Keratinocyte (primary cell): Measurements from ENCODE around the gene MBP. TPM values are rescaled to one million over a fixed set of nuclear protein-coding genes. Genes with fewer than 3 reads are reported as not detected.

Experiments
- DNase-seq: peaks from one replicate; pipeline ENCODE4 v3.0.0-alpha.2; 2011; ENCODE audit warnings: low read depth, missing footprints, low spot score
- FAIRE-seq: peaks from 2 replicates; lab custom pipeline; 2011; peaks lifted over from hg19 to GRCh38; lab: Jason Lieb, UNC
- H2AFZ ChIP-seq: 2 replicates; pipeline ENCODE4 v1.6.0; 2012; ENCODE audit warnings: low read length, control low read depth, inconsistent platforms; ENCODE audit not compliant: control insufficient read depth
- H3K27ac ChIP-seq: 2 replicates; pipeline ENCODE4 v1.5.1; 2011; ENCODE audit warnings: low read length; ENCODE audit not compliant: control insufficient read depth, insufficient read depth
- H3K27me3 ChIP-seq: 3 replicates; pipeline ENCODE4 v1.6.0; 2011; ENCODE audit warnings: low read length; ENCODE audit not compliant: control insufficient read depth, insufficient read depth; ENCODE audit errors: extremely low read depth
- H3K36me3 ChIP-seq, 2 experiments: 2 replicates in 1 of 2; 3 replicates in 1 of 2; pipeline ENCODE4 v1.5.1; 2011; ENCODE audit warnings: low read length in 2 of 2, mild to moderate bottlenecking in 1 of 2; ENCODE audit not compliant: control insufficient read depth in 2 of 2, insufficient read depth in 2 of 2; ENCODE audit errors: extremely low read depth in 1 of 2
- H3K4me1 ChIP-seq: 3 replicates; pipeline ENCODE4 v1.5.1; 2011; ENCODE audit warnings: low read length; ENCODE audit not compliant: control insufficient read depth, insufficient read depth; ENCODE audit errors: extremely low read depth
- H3K4me2 ChIP-seq: 3 replicates; pipeline ENCODE4 v1.6.0; 2011; ENCODE audit warnings: low read depth, low read length; ENCODE audit not compliant: control insufficient read depth, insufficient read depth; ENCODE audit errors: extremely low read depth
- H3K4me3 ChIP-seq, 3 experiments: fragments of 200-600 bp in 1 of 3; sonication (generic) in 1 of 3; 2 replicates in 2 of 3; 3 replicates in 1 of 3; pipeline ENCODE4 v1.5.1; 2011 to 2016; ENCODE audit warnings: low read length in 3 of 3, mild to moderate bottlenecking in 3 of 3, control low read depth in 2 of 3, inconsistent platforms in 1 of 3, low read depth in 1 of 3, mixed read lengths in 1 of 3, mixed run types in 1 of 3, moderate library complexity in 1 of 3; ENCODE audit not compliant: control insufficient read depth in 2 of 3, insufficient read depth in 2 of 3; ENCODE audit errors: extremely low read depth in 1 of 3
- H3K79me2 ChIP-seq: 2 replicates; pipeline ENCODE4 v1.6.0; 2012; ENCODE audit warnings: low read length; ENCODE audit not compliant: control insufficient read depth, insufficient read depth
- H3K9ac ChIP-seq: 3 replicates; pipeline ENCODE4 v1.6.0; 2011; ENCODE audit warnings: low read length; ENCODE audit not compliant: control insufficient read depth, insufficient read depth; ENCODE audit errors: extremely low read depth
- H3K9me1 ChIP-seq: 3 replicates; pipeline ENCODE4 v1.6.0; 2011; ENCODE audit warnings: low read length; ENCODE audit not compliant: control insufficient read depth, insufficient read depth; ENCODE audit errors: extremely low read depth
- H3K9me3 ChIP-seq: 2 replicates; pipeline ENCODE4 v1.5.1; 2012; ENCODE audit warnings: low read depth, low read length; ENCODE audit not compliant: control insufficient read depth
- H4K20me1 ChIP-seq: 3 replicates; pipeline ENCODE4 v1.6.0; 2011; ENCODE audit warnings: low read length; ENCODE audit not compliant: control insufficient read depth, insufficient read depth; ENCODE audit errors: extremely low read depth
- EZH2 ChIP-seq: IDR thresholded peaks from one replicate; pipeline ENCODE4 v1.6.1; 2012; ENCODE audit warnings: inconsistent platforms, mild to moderate bottlenecking, low read length, moderate library complexity
- dilution Hi-C: fragments of 300-500 bp; cut with MboI; formaldehyde crosslinking; loops from one replicate; pipeline ENCODE4 v1.7.0; 2020; ENCODE audit warnings: low sequenced_read_pairs; ENCODE audit not compliant: extremely low pct_ligation_motif_present
- polyA plus RNA-seq, 5 experiments: library from polyadenylated mRNA; depleted of rRNA in 3 of 5; stranded (reverse) in 3 of 5; stranded (forward) in 1 of 5; unstranded in 1 of 5; fragments of >200 nt; gene quantifications; 1 replicate in 1 of 5; 2 replicates in 3 of 5; 3 replicates in 1 of 5; pipeline versions ENCODE4 v1.2.1 to v1.2.3, GENCODE V29; 2011 to 2012; ENCODE audit warnings: missing spikeins in 2 of 5, low read depth in 1 of 5, low replicate concordance in 1 of 5
- TF ChIP-seq, protein P1 (sequence below), 3 experiments: IDR thresholded peaks in 1 of 3; conservative IDR thresholded peaks in 1 of 3; optimal IDR thresholded peaks in 1 of 3; 2 replicates in 2 of 3; 3 replicates in 1 of 3; pipeline versions ENCODE3 to v1.5.1; 2011; ENCODE audit warnings: low read length in 3 of 3, mild to moderate bottlenecking in 3 of 3, moderate library complexity in 2 of 3, control low read depth in 1 of 3, inconsistent platforms in 1 of 3; ENCODE audit not compliant: insufficient read depth in 2 of 3; ENCODE audit errors: extremely low read depth in 1 of 3

Gene MBP
- polyA plus RNA-seq, 1 donor (not counting 4 experiments of a cell fraction or from before 2014, with no cell fraction given), result 38.7 TPM

DNA sequence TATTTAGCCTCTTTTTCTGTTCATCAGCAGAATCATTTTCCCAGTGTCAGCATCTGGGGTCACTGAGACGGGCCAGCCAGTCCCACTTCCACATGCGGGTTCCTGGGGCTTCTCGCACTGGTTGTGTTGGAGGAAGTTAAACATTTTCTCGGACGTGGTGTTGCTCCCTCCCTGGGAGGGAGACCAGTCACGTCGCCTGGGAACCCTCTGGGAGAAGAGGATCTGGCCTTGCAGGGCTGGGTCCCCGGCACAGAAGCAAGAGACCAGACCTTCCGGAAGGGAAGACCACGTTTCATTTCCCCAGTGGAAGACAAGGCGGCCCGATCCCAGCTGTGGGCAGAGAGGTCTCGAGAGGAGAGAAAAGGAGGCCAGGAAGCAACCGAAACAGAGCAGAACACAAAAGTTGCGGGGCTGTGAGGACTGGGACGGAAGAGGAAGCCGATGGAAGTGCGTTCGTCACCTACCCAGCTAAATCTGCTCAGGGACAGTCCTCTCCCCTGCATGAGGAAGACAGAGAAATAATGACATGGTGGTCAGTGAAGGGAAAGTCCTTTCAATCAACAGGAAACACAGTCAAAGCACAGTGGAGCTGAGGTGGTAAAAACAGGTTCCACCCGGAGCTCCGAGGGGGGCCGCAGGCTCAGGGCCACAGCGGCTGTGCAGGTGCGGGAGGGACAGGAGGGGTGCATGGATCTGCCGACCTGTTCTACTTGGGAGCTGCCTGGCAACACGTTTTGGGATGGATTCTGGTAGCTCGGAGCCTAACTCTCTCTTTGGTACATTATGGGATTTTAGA is 144.4 kb downstream of the MBP start:
- Histone ChIP-seq H3K9me1 (no peaks in the 10 kb centered on the region), H3K4me1 (no peaks in the 10 kb centered on the region), H3K27ac (no peak overlapping the region), H3K9ac (no peak overlapping the region), H2AFZ (no peak overlapping the region), H4K20me1 (no peaks in the 10 kb centered on the region), H3K27me3 (peaks cover 3% of the 10 kb centered on the region), H3K79me2 (no peaks in the 10 kb centered on the region), H3K36me3 (no peaks in the 10 kb centered on the region), H3K4me3 (no peak overlapping the region), H3K4me2 (no peak overlapping the region), H3K9me3 (no peaks in the 10 kb centered on the region)
- DNase-seq (no peak), FAIRE-seq (no peak)
- dilution Hi-C loops, result no loop called here
- no peak for TF ChIP-seq EZH2
- TF ChIP-seq, protein P1, sequence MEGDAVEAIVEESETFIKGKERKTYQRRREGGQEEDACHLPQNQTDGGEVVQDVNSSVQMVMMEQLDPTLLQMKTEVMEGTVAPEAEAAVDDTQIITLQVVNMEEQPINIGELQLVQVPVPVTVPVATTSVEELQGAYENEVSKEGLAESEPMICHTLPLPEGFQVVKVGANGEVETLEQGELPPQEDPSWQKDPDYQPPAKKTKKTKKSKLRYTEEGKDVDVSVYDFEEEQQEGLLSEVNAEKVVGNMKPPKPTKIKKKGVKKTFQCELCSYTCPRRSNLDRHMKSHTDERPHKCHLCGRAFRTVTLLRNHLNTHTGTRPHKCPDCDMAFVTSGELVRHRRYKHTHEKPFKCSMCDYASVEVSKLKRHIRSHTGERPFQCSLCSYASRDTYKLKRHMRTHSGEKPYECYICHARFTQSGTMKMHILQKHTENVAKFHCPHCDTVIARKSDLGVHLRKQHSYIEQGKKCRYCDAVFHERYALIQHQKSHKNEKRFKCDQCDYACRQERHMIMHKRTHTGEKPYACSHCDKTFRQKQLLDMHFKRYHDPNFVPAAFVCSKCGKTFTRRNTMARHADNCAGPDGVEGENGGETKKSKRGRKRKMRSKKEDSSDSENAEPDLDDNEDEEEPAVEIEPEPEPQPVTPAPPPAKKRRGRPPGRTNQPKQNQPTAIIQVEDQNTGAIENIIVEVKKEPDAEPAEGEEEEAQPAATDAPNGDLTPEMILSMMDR (optimal IDR thresholded peaks at IDR 0.05 in 1 of 3, IDR thresholded peaks at IDR 0.05 in 1 of 3, conservative IDR thresholded peaks at IDR 0.05 in 1 of 3; ENCODE audit: extremely low read depth in 1 of 3, insufficient read depth in 2 of 3, low read length in 3 of 3), result no peak

DNA sequence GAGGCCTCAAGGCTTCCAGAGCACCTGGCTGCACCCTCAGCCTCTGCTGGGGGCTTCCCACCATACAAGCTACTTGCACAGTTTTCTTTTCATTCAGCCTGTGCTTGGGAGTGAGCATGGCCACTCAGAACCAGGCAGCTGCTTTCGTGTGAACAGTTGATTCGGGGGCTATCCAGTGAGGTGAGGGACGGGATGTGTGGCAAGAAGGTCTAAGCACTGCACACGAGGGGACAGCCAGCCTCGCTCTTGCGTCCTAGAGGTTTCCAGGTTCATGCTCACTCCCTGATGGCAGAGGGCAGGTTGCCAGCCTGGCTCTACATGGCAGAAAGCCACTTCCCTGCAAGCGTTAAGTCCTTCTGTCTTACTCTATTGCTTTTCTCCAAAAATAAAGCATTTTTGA is 146.2 kb downstream of the MBP start:
- Histone ChIP-seq H3K9me1 (no peaks in the 10 kb centered on the region), H3K27me3 (peaks cover under 1% of the 10 kb centered on the region), H3K9me3 (no peaks in the 10 kb centered on the region), H3K9ac (no peak overlapping the region), H3K4me1 (peaks cover 3% of the 10 kb centered on the region), H3K4me2 (no peak overlapping the region), H2AFZ (no peak overlapping the region), H3K4me3 (no peak overlapping the region), H4K20me1 (no peaks in the 10 kb centered on the region), H3K27ac (no peak overlapping the region), H3K36me3 (no peaks in the 10 kb centered on the region), H3K79me2 (no peaks in the 10 kb centered on the region)
- no peak for DNase-seq
- TF ChIP-seq, protein P1 (optimal IDR thresholded peaks at IDR 0.05 in 1 of 3, IDR thresholded peaks at IDR 0.05 in 1 of 3, conservative IDR thresholded peaks at IDR 0.05 in 1 of 3; ENCODE audit: extremely low read depth in 1 of 3, insufficient read depth in 2 of 3, low read length in 3 of 3), result no peak
- TF ChIP-seq EZH2, result no peak
- no peak for FAIRE-seq
- dilution Hi-C loops, result no loop called here
